WTC11 (cell line): ENCODE measurements around the gene MIEF2. TPM values are rescaled to one million over a fixed set of nuclear protein-coding genes. Genes with fewer than 3 reads are reported as not detected.

Source experiments
- ATAC-seq: fragments of 200-7000 bp; cut with Tn5 transposase; 2 replicates; pipeline ENCODE4 v1.10.0; 2021; ENCODE audit warnings: mild to moderate bottlenecking, moderate library complexity
- CTCF ChIA-PET: fragments of 300-600 bp; sonication (Branson Sonifier 250); formaldehyde crosslinking; loops from one replicate; lab custom pipeline; 2021; ENCODE audit warnings: antibody characterized with exemption; lab: Charles Lee
- POLR2A ChIA-PET: fragments of 350-600 bp; sonication (Branson Sonifier 250); formaldehyde crosslinking; loops from one replicate; lab custom pipeline; 2021; ENCODE audit warnings: antibody characterized with exemption; lab: Charles Lee
- DNase-seq: peaks from one replicate; pipeline ENCODE4 v3.0.0; 2021; ENCODE audit warnings: low spot score
- H3K27ac Mint-ChIP-seq: 2 replicates; pipeline ENCODE4 v1.8.0; 2021; ENCODE audit warnings: mixed read lengths
- H3K27me3 Mint-ChIP-seq: 2 replicates; pipeline ENCODE4 v1.8.0; 2021; ENCODE audit warnings: low read depth, mild to moderate bottlenecking, moderate library complexity, mixed read lengths
- H3K36me3 Mint-ChIP-seq: 2 replicates; pipeline ENCODE4 v1.8.0; 2021; ENCODE audit warnings: mixed read lengths
- H3K4me1 Mint-ChIP-seq: 2 replicates; pipeline ENCODE4 v1.8.0; 2022; ENCODE audit warnings: mixed read lengths
- H3K4me3 Mint-ChIP-seq: 2 replicates; pipeline ENCODE4 v1.8.0; 2021; ENCODE audit warnings: mild to moderate bottlenecking, moderate library complexity, mixed read lengths
- H3K9me3 Mint-ChIP-seq: 2 replicates; pipeline ENCODE4 v1.8.0; 2021; ENCODE audit warnings: mixed read lengths
- CREB1 ChIP-seq: sonication (generic); formaldehyde crosslinking; IDR thresholded peaks from 2 replicates; pipeline ENCODE4 v1.8.0; 2023; ENCODE audit warnings: mild to moderate bottlenecking, missing genetic modification reagents
- ESRRA ChIP-seq: sonication (generic); formaldehyde crosslinking; IDR thresholded peaks from 2 replicates; pipeline ENCODE4 v1.8.1; 2022; ENCODE audit warnings: mild to moderate bottlenecking, missing genetic modification reagents, borderline replicate concordance
- ETV6 ChIP-seq: sonication (generic); formaldehyde crosslinking; IDR thresholded peaks from 2 replicates; pipeline ENCODE4 v1.8.1; 2022; ENCODE audit warnings: mild to moderate bottlenecking, missing genetic modification reagents
- FOXK1 ChIP-seq: sonication (generic); formaldehyde crosslinking; IDR thresholded peaks from 2 replicates; pipeline ENCODE4 v1.8.0; 2022; ENCODE audit warnings: mild to moderate bottlenecking, moderate library complexity, missing genetic modification reagents
- GABPB1 ChIP-seq: sonication (generic); formaldehyde crosslinking; IDR thresholded peaks from 2 replicates; pipeline ENCODE4 v1.8.1; 2023; ENCODE audit warnings: mild to moderate bottlenecking, missing genetic modification reagents
- HMGXB4 ChIP-seq: sonication (generic); formaldehyde crosslinking; IDR thresholded peaks from 2 replicates; pipeline ENCODE4 v1.8.1; 2023; ENCODE audit warnings: mild to moderate bottlenecking, moderate library complexity, missing genetic modification reagents
- KAT7 ChIP-seq: sonication (generic); formaldehyde crosslinking; IDR thresholded peaks from 2 replicates; pipeline ENCODE4 v1.8.1; 2023; ENCODE audit warnings: missing genetic modification reagents, mild to moderate bottlenecking, borderline replicate concordance
- MAX ChIP-seq: sonication (generic); formaldehyde crosslinking; IDR thresholded peaks from 2 replicates; pipeline ENCODE4 v1.8.0; 2022; ENCODE audit warnings: mild to moderate bottlenecking, missing genetic modification reagents
- NFYB ChIP-seq: sonication (generic); formaldehyde crosslinking; conservative IDR thresholded peaks from 2 replicates; pipeline ENCODE4 v1.8.0; 2022; ENCODE audit warnings: low read depth, missing genetic modification reagents
- NR2C2 ChIP-seq: sonication (generic); formaldehyde crosslinking; IDR thresholded peaks from 2 replicates; pipeline ENCODE4 v1.8.0; 2022; ENCODE audit warnings: mild to moderate bottlenecking, missing genetic modification reagents
- NR3C1 ChIP-seq: sonication (generic); formaldehyde crosslinking; conservative IDR thresholded peaks from 2 replicates; pipeline ENCODE4 v1.8.1; 2023; ENCODE audit warnings: low read depth, mild to moderate bottlenecking, missing genetic modification reagents
- PRRX2 ChIP-seq: fragments of 250-450 bp; sonication (Bioruptor Pico); IDR thresholded peaks from 2 replicates; pipeline ENCODE4 v1.8.0; 2021; ENCODE audit warnings: mild to moderate bottlenecking
- RORB ChIP-seq: fragments of 250-450 bp; sonication (Bioruptor Pico); IDR thresholded peaks from 2 replicates; pipeline ENCODE4 v1.9.0; 2021; ENCODE audit warnings: mild to moderate bottlenecking
- SOX15 ChIP-seq: fragments of 250-450 bp; sonication (Bioruptor Pico); IDR thresholded peaks from 2 replicates; pipeline ENCODE4 v1.9.0; 2021; ENCODE audit warnings: mild to moderate bottlenecking
- SP1 ChIP-seq: sonication (generic); formaldehyde crosslinking; conservative IDR thresholded peaks from 2 replicates; pipeline ENCODE4 v1.8.1; 2022; ENCODE audit warnings: missing genetic modification reagents
- TCF7 ChIP-seq: sonication (generic); formaldehyde crosslinking; IDR thresholded peaks from 2 replicates; pipeline ENCODE4 v1.8.0; 2022; ENCODE audit warnings: mild to moderate bottlenecking, low read depth, missing genetic modification reagents, moderate library complexity
- TP53 ChIP-seq: sonication (generic); formaldehyde crosslinking; IDR thresholded peaks from 2 replicates; pipeline ENCODE4 v1.8.1; 2023; ENCODE audit warnings: mild to moderate bottlenecking, missing genetic modification reagents
- ZMAT4 ChIP-seq: fragments of 250-450 bp; sonication (Bioruptor Pico); IDR thresholded peaks from 2 replicates; pipeline ENCODE4 v1.9.0; 2021; ENCODE audit warnings: mild to moderate bottlenecking
- ZNF138 ChIP-seq: sonication (generic); formaldehyde crosslinking; conservative IDR thresholded peaks from 2 replicates; pipeline ENCODE4 v1.8.1; 2022; ENCODE audit warnings: mild to moderate bottlenecking, moderate library complexity, missing genetic modification reagents
- ZNF232 ChIP-seq: sonication (generic); formaldehyde crosslinking; IDR thresholded peaks from 2 replicates; pipeline ENCODE4 v1.8.0; 2022; ENCODE audit warnings: mild to moderate bottlenecking, missing genetic modification reagents
- ZNF317 ChIP-seq: sonication (generic); formaldehyde crosslinking; IDR thresholded peaks from 2 replicates; pipeline ENCODE4 v1.8.1; 2023; ENCODE audit warnings: low read depth, mild to moderate bottlenecking, moderate library complexity, missing genetic modification reagents, borderline replicate concordance
- ZNF416 ChIP-seq: fragments of 250-450 bp; sonication (Bioruptor Pico); IDR thresholded peaks from 2 replicates; pipeline ENCODE4 v1.9.0; 2021; ENCODE audit warnings: mild to moderate bottlenecking, inconsistent platforms
- ZNF425 ChIP-seq: fragments of 250-450 bp; sonication (Bioruptor Pico); conservative IDR thresholded peaks from 2 replicates; pipeline ENCODE4 v1.9.0; 2021; ENCODE audit warnings: mild to moderate bottlenecking
- ZNF512 ChIP-seq: sonication (generic); formaldehyde crosslinking; IDR thresholded peaks from 2 replicates; pipeline ENCODE4 v1.8.1; 2022; ENCODE audit warnings: missing genetic modification reagents, borderline replicate concordance
- total RNA-seq: library from RNA; stranded (reverse); gene quantifications from 3 replicates; pipeline ENCODE4 v1.2.3, GENCODE V29; 2021
- TF ChIP-seq, protein P1 (sequence below): sonication (generic); formaldehyde crosslinking; IDR thresholded peaks from 2 replicates; pipeline ENCODE4 v1.8.1; 2022; ENCODE audit warnings: mild to moderate bottlenecking, missing genetic modification reagents, moderate library complexity, borderline replicate concordance

The MIEF2 gene
- total RNA-seq, 1 experiment from 2014 or later: 18.8 TPM

DNA sequence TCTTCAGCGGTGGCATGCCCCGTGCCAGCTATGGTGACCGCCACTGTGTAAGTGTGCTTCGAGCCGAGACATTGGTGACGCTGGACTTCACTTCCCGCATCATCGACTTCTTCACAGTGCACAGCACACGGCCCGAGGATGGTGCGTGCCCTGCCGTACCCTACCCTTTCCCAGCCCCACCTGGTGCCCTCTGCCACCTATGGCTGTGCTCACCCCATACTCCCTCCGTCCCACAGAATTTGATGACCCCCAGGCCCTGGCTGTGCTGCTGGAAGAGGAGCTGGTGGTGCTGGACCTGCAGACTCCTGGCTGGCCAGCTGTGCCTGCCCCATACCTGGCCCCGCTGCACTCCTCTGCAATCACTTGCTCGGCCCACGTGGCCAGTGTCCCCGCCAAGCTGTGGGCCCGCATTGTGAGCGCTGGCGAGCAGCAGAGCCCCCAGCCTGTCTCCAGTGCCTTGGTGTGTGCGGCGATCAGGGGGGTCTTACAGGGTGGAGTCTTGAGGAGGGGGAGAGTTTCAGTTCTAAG lies 25.5 kb upstream of the MIEF2 start:
- no peaks in the 10 kb centered on the region for H3K9me3 Mint-ChIP-seq
- ChIA-PET CTCF (interaction anchor here (1.0 kb wide), 1 partner anchor 20 kb away, joined by 3 read pairs; no protein-coding TSS in a partner anchor), POLR2A (no interaction called here)
- H3K4me3 Mint-ChIP-seq: no peak overlapping the region
- ATAC-seq (no peak), DNase-seq (no peak)
- H3K36me3 Mint-ChIP-seq: peaks cover 27% of the 10 kb centered on the region
- H3K27me3 Mint-ChIP-seq: no peaks in the 10 kb centered on the region
- no peaks in the 10 kb centered on the region for H3K4me1 Mint-ChIP-seq
- TF ChIP-seq ZMAT4 (CRISPR knock-in tag): no peak
- TF ChIP-seq HMGXB4 (CRISPR knock-in tag): no peak
- TF ChIP-seq NR3C1 (CRISPR knock-in tag): no peak
- no peak for TF ChIP-seq FOXK1 (CRISPR knock-in tag)
- TF ChIP-seq ZNF425 (CRISPR knock-in tag): no peak
- TF ChIP-seq NR2C2 (CRISPR knock-in tag): no peak
- no peak for TF ChIP-seq ZNF232 (CRISPR knock-in tag)
- TF ChIP-seq TCF7: no peak
- no peak for TF ChIP-seq ZNF138 (CRISPR knock-in tag)
- no peak for TF ChIP-seq SP1 (CRISPR knock-in tag)
- TF ChIP-seq CREB1 (CRISPR knock-in tag): no peak
- no peak for TF ChIP-seq ZNF512 (CRISPR knock-in tag)
- no peak for TF ChIP-seq ETV6 (CRISPR knock-in tag)
- no peak overlapping the region for H3K27ac Mint-ChIP-seq

- Mint-ChIP-seq H3K4me1 (no peaks in the 10 kb centered on the region), H3K9me3 (no peaks in the 10 kb centered on the region), H3K36me3 (peaks cover 27% of the 10 kb centered on the region), H3K27me3 (no peaks in the 10 kb centered on the region), H3K27ac (no peak overlapping the region), H3K4me3 (no peak overlapping the region)
- ChIA-PET POLR2A (no interaction called here), CTCF (interaction anchor here (1.5 kb wide), 1 partner anchor 18 kb away, joined by 5 read pairs; no protein-coding TSS in a partner anchor)
- TF ChIP-seq PRRX2 (no peak), FOXK1 (CRISPR knock-in tag) (no peak), TP53 (CRISPR knock-in tag) (no peak), MAX (no peak), ESRRA (CRISPR knock-in tag) (no peak), SOX15 (no peak), ZMAT4 (CRISPR knock-in tag) (no peak), RORB (CRISPR knock-in tag) (no peak), NFYB (CRISPR knock-in tag) (no peak), ZNF416 (no peak), ZNF232 (CRISPR knock-in tag) (no peak), ZNF317 (CRISPR knock-in tag) (no peak), KAT7 (CRISPR knock-in tag) (no peak), GABPB1 (CRISPR knock-in tag) (no peak)
- TF ChIP-seq, protein P1, sequence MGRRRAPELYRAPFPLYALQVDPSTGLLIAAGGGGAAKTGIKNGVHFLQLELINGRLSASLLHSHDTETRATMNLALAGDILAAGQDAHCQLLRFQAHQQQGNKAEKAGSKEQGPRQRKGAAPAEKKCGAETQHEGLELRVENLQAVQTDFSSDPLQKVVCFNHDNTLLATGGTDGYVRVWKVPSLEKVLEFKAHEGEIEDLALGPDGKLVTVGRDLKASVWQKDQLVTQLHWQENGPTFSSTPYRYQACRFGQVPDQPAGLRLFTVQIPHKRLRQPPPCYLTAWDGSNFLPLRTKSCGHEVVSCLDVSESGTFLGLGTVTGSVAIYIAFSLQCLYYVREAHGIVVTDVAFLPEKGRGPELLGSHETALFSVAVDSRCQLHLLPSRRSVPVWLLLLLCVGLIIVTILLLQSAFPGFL (CRISPR knock-in tag): no peak
- DNase-seq (no peak), ATAC-seq (no peak)
Measured at GRCh38 chr17:18235743-18236256, 24.7 kb upstream of the MIEF2 start.
